C4-2B (cell line): Measurements from ENCODE around the gene EVX1.

Source experiments
- CTCF ChIP-seq: fragments of 450-650 bp; conservative IDR thresholded peaks from 2 replicates; pipeline ENCODE4 v1.5.1; 2017; ENCODE audit warnings: mild to moderate bottlenecking
- ZFX ChIP-seq: fragments of 450-650 bp; IDR thresholded peaks from 2 replicates; pipeline ENCODE4 v1.6.1; 2017

GRCh38 chr7:27215356-27215755 is 27.2 kb upstream of the EVX1 start:
- TF ChIP-seq ZFX (no peak), CTCF (no peak)
